ENCODE data around the gene FAM177A1.
A peak's percentile ranks its signal among the peaks of the same experiment; 100 is the strongest.
"Not testable (repeated sequence)": the region's sequence is repeated elsewhere in the genome, so short reads cannot be mapped to it uniquely, and the experiment has no call there.

FAM177A1 gene, protein sequence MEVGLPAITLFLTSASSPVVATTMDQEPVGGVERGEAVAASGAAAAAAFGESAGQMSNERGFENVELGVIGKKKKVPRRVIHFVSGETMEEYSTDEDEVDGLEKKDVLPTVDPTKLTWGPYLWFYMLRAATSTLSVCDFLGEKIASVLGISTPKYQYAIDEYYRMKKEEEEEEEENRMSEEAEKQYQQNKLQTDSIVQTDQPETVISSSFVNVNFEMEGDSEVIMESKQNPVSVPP

DNA sequence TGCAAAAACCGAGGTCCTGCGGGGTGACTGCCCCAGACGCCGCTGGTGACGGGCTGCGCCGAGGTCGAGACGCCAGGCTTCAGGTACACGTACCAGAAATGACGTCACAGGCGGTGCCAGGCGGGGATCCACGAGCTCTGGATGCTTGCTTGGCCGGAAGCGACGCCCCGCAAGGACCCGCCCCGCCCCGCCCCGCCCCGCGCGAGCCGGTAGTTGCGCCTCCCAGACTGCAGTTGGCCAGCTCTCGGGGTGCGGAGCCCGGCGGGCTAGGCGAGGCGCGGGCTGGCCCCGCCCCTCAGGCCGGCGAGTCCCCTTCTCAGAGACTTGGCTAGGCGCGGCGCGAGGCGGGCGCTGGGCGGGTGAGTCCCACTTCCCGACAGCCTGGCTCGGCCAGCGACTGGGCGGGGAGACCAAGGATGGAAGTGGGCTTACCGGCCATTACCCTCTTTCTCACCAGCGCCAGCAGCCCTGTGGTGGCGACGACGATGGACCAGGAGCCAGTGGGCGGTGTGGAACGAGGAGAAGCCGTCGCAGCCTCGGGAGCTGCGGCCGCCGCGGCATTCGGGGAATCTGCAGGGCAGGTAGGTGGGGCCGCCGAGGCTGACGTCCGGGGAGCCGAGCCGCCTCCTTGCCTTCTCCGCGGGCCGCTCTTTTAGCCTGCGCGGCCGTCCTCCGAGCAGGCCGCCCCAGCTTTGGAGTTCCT lies at the start of gene FAM177A1:
Gene FAM177A1, plus strand, starts transcription at position 225 of the 703 bp plus-strand sequence. Its CDS starts 192 bp downstream, at position 417.
- no peaks in the 10 kb centered on the region for H3K27me3 Mint-ChIP-seq
- peak within 1 kb of the TSS; percentile 97 for H3K4me3 Mint-ChIP-seq
- DNase-seq (ENCODE audit: low spot score in 2 of 2): peak; percentile 93 to 97
- peak within 1 kb of the TSS; percentile 99 for H3K27ac Mint-ChIP-seq
- H3K36me3 Mint-ChIP-seq: no peaks in the 10 kb centered on the region
- H3K4me1 Mint-ChIP-seq: peaks cover 14% of the 10 kb centered on the region
- peak; percentile 84 for ATAC-seq (ENCODE audit: low read depth)
- H3K9me3 Mint-ChIP-seq: no peaks in the 10 kb centered on the region

DNA sequence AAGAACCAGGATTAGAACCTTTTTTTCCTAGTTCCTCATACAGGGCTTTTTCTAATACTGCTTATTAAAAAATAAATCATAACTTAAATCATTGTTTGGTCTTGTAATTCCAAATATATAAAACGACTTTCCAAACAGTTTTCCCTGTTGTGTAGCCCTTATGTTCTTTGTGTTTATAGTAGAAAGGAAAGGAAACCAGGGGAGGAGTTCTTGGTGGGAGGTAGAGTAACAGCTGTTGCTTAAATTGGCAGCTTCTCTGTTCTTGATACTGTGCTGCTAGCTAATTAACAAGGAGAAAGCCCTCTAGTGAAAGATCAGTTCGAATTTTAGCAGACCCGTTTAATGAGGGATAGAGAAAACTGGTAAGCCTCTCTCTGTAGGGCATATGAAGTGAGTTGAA lies 48.3 kb upstream of the FAM177A1 start:
- H3K36me3 Mint-ChIP-seq: peaks cover 19% of the 10 kb centered on the region
- H3K4me1 Mint-ChIP-seq: peaks cover 6% of the 10 kb centered on the region
- no peaks in the 10 kb centered on the region for H3K9me3 Mint-ChIP-seq
- peak overlapping the region; percentile 28 for H3K27ac Mint-ChIP-seq
- ATAC-seq (ENCODE audit: low read depth): no peak
- no peaks in the 10 kb centered on the region for H3K27me3 Mint-ChIP-seq
- no peak for DNase-seq (ENCODE audit: low spot score in 2 of 2)
- H3K4me3 Mint-ChIP-seq: no peak overlapping the region

DNA sequence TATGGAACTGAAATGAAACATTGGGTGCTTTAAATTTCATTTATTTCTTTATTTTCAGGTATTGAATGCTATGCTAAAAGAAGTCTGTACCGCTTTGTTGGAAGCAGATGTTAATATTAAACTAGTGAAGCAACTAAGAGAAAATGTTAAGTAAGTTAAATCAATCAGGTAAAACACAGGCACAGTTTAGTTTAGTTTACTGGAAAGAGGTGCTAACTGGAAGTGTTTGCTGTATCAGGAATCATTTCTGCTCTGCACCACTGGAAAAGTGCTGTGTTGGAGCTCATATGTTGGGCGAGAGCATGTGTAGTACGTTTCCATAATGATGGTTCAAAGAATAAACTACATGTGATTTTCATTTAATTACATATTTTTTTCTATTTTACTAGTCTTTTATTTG lies 46.6 kb upstream of the FAM177A1 start:
- Mint-ChIP-seq H3K36me3 (peaks cover 18% of the 10 kb centered on the region), H3K9me3 (no peaks in the 10 kb centered on the region), H3K27me3 (no peaks in the 10 kb centered on the region), H3K27ac (no peak overlapping the region), H3K4me1 (peaks cover 2% of the 10 kb centered on the region), H3K4me3 (no peak overlapping the region)
- DNase-seq (ENCODE audit: low spot score in 2 of 2) (no peak), ATAC-seq (ENCODE audit: low read depth) (no peak)

DNA sequence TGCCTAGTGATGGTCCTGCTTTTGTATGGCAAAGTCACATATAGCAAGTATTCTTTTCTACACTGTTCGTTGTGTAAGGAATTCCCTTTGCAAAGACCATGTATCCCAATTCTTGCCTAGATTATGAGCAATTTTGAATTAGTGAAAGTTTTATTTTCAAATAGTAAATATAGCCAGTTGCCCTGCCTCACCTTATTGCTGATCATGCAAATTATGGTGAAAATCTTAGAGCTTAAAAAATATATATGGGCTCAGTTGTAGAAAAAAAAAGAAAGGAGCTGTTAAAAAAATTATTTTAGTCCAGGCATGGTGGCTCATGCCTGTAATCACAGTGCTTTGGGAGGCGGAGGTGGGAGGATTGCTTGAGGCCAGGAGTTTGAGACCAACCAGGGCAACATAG lies 44.5 kb upstream of the FAM177A1 start:
- no peak for ATAC-seq (ENCODE audit: low read depth)
- no peaks in the 10 kb centered on the region for H3K9me3 Mint-ChIP-seq
- DNase-seq (ENCODE audit: low spot score in 2 of 2): no peak
- no peaks in the 10 kb centered on the region for H3K4me1 Mint-ChIP-seq
- H3K36me3 Mint-ChIP-seq: peaks cover 23% of the 10 kb centered on the region
- H3K27ac Mint-ChIP-seq: no peak overlapping the region
- no peaks in the 10 kb centered on the region for H3K27me3 Mint-ChIP-seq
- H3K4me3 Mint-ChIP-seq: no peak overlapping the region

DNA sequence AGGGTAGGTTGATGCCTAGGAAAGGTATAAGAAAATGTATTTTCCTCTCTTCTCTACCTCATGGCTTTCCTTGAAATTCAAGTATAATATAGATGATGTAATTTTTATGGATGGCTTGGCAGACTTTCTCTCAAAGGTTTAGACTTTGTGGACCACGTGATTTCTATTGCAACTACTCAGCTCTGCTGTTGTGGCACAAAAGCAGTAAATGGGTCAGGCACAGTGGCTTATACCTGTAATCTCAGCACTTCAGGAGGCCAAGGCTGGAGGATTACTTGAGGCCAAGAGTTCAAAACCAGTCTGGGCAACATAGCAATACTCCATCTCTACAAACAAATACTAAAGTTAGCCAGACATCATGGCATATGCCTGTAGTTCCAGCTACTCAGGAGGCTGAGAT lies 41.2 kb upstream of the FAM177A1 start:
- Mint-ChIP-seq H3K4me1 (no peaks in the 10 kb centered on the region), H3K36me3 (peaks cover 21% of the 10 kb centered on the region), H3K27ac (no peak overlapping the region), H3K27me3 (no peaks in the 10 kb centered on the region), H3K9me3 (no peaks in the 10 kb centered on the region), H3K4me3 (no peak overlapping the region)
- no peak for ATAC-seq (ENCODE audit: low read depth)
- DNase-seq (ENCODE audit: low spot score in 2 of 2): no peak

DNA sequence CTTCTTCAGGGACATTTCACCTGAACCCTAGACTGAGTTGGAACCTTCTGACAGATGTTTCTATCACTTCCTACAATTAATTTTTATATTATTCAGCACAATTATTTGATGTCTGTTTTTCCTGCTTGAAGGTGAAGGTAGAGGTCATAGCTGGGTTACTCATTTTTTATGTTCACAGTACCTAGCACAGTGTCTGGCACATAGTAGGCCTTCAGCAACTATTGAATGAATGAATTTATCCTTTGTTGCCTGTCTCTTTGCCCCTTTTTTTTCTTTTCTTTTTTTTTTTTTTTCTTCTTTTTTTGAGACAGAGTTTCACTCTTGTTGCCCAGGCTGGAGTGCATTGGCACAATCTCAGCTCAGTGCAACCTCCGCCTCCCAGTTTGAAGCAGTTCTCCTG lies 29.5 kb upstream of the FAM177A1 start:
- DNase-seq (ENCODE audit: low spot score in 2 of 2): no peak
- Mint-ChIP-seq H3K27me3 (no peaks in the 10 kb centered on the region), H3K36me3 (peaks cover 47% of the 10 kb centered on the region), H3K9me3 (no peaks in the 10 kb centered on the region), H3K4me1 (no peaks in the 10 kb centered on the region), H3K4me3 (no peak overlapping the region), H3K27ac (no peak overlapping the region)
- no peak for ATAC-seq (ENCODE audit: low read depth)

DNA sequence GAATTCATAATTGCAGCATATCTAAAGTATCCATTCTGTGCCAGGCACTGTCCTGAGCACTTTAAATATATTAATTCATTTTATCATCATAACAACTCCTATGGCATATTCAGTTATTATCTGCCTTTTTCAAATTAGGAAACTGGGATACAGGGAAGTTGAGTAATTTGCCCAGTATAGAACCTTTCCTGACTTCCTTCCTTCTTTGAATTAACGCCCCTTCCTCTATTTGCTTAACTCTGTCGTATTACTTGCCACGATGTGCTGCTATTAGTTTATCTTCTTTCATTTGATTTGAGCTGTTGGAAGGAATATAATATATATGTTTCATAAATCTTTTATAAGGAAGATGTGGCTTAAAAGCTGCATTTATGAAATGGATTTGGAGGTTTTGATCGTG lies 25.4 kb upstream of the FAM177A1 start:
- Mint-ChIP-seq H3K36me3 (peaks cover 52% of the 10 kb centered on the region), H3K4me1 (no peaks in the 10 kb centered on the region), H3K27me3 (no peaks in the 10 kb centered on the region), H3K27ac (no peak overlapping the region), H3K4me3 (no peak overlapping the region), H3K9me3 (no peaks in the 10 kb centered on the region)
- DNase-seq (ENCODE audit: low spot score in 2 of 2): no peak
- ATAC-seq (ENCODE audit: low read depth): no peak

DNA sequence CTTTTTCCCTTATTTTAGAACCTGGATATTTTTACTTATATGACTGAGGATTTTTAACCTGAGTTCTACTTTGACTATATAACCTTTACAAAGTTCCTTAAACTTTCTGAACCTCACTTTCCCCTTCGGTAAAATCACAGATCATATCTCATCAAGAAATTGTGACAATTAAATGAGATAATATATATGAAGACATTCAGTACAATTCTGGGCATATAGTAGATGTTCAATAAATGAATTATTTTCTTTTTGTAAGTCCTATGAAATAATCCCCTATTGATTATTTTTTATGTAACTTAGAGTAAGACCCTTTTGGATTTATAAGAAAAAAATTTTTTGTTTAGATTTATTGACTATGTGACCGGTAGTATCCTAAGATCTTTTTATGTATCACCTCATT lies 17.6 kb upstream of the FAM177A1 start:
- DNase-seq (ENCODE audit: low spot score in 2 of 2) (no peak), ATAC-seq (ENCODE audit: low read depth) (no peak)
- no peak overlapping the region for H3K4me3 Mint-ChIP-seq
- no peak overlapping the region for H3K27ac Mint-ChIP-seq
- H3K4me1 Mint-ChIP-seq: no peaks in the 10 kb centered on the region
- H3K36me3 Mint-ChIP-seq: peaks cover 24% of the 10 kb centered on the region
- no peaks in the 10 kb centered on the region for H3K27me3 Mint-ChIP-seq
- H3K9me3 Mint-ChIP-seq: peaks cover 2% of the 10 kb centered on the region

DNA sequence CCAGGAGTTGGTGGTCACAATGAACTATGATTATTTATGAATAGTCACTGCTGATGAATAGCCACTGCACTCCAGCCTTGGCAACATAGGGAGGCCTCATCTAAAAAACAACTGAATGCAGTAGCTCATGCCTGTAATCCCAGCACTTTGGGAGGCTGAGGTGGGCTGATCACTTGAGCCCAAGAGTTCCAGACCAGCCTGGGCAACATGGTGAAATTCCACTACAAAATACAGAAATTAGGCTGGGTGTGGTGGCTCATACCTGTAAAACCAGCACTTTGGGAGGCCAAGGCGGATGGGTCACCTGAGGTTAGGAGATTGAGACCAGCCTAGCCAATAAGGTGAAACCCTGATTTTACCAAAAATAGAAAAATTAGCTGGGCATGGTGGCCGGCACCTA lies 13.5 kb upstream of the FAM177A1 start:
- H3K4me3 Mint-ChIP-seq: no peak overlapping the region
- H3K27ac Mint-ChIP-seq: no peak overlapping the region
- H3K4me1 Mint-ChIP-seq: no peaks in the 10 kb centered on the region
- H3K9me3 Mint-ChIP-seq: peaks cover 10% of the 10 kb centered on the region
- DNase-seq (ENCODE audit: low spot score in 2 of 2): no peak
- peaks cover 22% of the 10 kb centered on the region for H3K36me3 Mint-ChIP-seq
- no peaks in the 10 kb centered on the region for H3K27me3 Mint-ChIP-seq
- ATAC-seq (ENCODE audit: low read depth): no peak

DNA sequence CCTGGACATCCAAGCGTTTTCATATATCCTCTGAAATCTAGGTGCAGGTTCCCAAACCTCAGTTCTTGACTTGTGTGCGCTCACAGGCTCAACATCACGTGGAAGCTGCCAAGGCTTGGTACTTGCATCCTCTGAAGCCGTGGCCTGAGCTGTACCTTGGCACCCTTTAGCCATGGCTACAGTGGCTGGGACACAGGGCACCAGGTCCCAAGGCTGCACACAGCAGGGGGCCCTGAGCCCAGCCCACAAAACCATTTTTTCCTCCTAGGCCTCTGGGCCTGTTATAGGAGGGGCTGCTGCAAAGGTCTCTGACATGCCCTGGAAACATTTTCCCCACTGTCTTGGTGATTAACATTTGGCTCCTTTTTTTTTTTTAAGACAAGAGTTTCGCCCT lies 11.6 kb upstream of the FAM177A1 start:
- Mint-ChIP-seq H3K27ac (no peak overlapping the region), H3K4me3 (no peak overlapping the region), H3K4me1 (no peaks in the 10 kb centered on the region), H3K9me3 (peaks cover 10% of the 10 kb centered on the region), H3K36me3 (peaks cover 17% of the 10 kb centered on the region), H3K27me3 (no peaks in the 10 kb centered on the region)
- DNase-seq (ENCODE audit: low spot score in 2 of 2) (no peak), ATAC-seq (ENCODE audit: low read depth) (no peak)

DNA sequence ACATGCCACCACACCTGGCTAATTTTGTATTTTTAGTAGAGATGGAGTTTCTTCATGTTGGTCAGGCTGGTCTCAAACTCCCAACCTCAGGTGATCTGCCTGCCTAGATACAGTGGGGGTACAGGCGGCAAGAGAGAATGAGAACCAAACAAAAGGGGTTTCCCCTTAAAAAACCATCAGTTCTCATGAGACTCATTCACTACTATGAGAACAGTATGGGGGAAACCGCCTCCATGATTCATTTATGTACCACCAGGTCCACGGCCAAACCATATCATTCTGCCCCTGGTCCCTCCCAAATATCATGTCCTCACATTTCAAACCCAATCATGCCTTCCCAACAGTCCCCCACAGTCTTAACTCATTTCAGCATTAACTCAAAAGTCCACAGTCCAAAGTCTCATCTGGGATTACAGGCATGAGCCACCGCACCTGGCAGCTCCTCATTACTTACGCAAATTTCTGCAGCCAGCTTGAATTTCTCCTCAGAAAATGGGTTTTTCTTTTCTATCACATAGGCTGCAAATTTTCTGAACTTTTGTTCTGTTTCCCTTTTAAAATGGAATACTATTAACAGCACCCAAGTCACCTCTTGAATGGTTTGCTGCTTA lies 11.0 kb upstream of the FAM177A1 start:
- ATAC-seq (ENCODE audit: low read depth); DNase-seq (ENCODE audit: low spot score in 2 of 2); H3K4me3 Mint-ChIP-seq; H3K27ac Mint-ChIP-seq; H3K4me1 Mint-ChIP-seq; H3K9me3 Mint-ChIP-seq; H3K27me3 Mint-ChIP-seq: not testable (repeated sequence)
- peaks cover 17% of the 10 kb centered on the region for H3K36me3 Mint-ChIP-seq

DNA sequence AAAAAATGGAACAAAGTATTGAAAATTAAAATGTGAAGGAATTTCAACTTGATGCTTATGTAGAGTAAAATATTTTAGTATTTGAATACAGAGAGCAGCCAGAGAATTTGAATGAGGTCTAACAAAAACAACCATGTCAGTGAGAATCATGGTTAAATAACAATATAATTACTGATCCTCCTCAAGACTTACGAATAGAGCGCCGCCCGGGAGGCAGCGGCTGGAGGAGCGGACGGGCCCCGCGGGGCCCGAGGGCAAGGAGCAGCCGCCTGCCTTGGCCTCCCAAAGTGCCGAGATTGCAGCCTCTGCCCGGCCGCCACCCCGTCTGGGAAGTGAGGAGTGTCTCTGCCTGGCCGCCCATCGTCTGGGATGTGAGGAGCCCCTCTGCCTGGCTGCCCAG lies 7.8 kb upstream of the FAM177A1 start:
- ATAC-seq (ENCODE audit: low read depth); H3K4me1 Mint-ChIP-seq; DNase-seq (ENCODE audit: low spot score in 2 of 2); H3K27ac Mint-ChIP-seq; H3K4me3 Mint-ChIP-seq; H3K27me3 Mint-ChIP-seq; H3K9me3 Mint-ChIP-seq: not testable (repeated sequence)
- H3K36me3 Mint-ChIP-seq: peaks cover 11% of the 10 kb centered on the region

DNA sequence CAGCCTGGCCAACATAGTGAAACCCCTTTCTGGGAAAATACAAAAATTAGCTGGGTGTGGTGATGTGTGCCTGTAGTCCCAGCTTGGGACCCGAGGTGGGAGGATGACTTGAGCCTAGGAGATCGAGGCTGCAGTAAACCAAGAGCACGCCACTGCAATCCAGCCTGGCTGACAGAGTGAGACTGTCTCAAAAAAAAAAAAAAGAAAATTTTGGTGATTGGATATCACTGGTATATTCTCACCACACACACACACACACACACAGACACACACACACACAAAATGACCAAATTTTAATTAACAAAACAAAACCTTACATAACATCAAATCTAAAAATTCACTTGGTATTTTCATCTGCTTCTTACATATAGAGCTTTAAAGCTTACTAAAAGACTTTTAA lies 3.4 kb upstream of the FAM177A1 start:
- Mint-ChIP-seq H3K4me1 (peaks cover 11% of the 10 kb centered on the region), H3K36me3 (no peaks in the 10 kb centered on the region), H3K27me3 (no peaks in the 10 kb centered on the region), H3K4me3 (no peak overlapping the region), H3K9me3 (no peaks in the 10 kb centered on the region), H3K27ac (peak overlapping the region; percentile 50)
- ATAC-seq (ENCODE audit: low read depth): no peak
- no peak for DNase-seq (ENCODE audit: low spot score in 2 of 2)

DNA sequence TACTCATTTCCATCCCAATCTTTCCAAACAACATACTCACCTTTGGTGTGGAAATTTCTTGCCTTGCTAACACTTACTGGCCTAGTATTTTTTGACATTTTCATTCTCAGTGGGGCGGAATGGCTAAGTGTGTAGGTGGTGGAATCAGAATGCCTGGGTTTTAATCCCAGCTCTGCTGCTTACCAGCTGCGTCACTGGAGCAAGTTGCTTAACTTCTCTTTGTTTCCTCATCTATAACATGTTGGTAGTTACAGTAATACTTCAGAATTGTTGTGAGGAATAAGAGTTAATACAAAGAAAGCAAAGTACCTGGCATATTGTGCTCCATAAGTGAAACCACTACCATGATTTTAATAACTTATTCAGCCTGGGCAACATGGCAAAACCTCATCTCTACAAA lies 3.0 kb upstream of the FAM177A1 start:
- Mint-ChIP-seq H3K4me1 (peaks cover 12% of the 10 kb centered on the region), H3K4me3 (no peak overlapping the region), H3K9me3 (no peaks in the 10 kb centered on the region), H3K27me3 (no peaks in the 10 kb centered on the region), H3K27ac (peak overlapping the region; percentile 50), H3K36me3 (no peaks in the 10 kb centered on the region)
- ATAC-seq (ENCODE audit: low read depth) (no peak), DNase-seq (ENCODE audit: low spot score in 2 of 2) (no peak)
